ENCODE measurements around the gene INTS1.

INTS1 gene

GRCh38 chr7:1542329-1542728 lies 38.1 kb upstream of the INTS1 start:
- TF ChIP-seq FOXM1 (IDR thresholded peaks at IDR 0.05; ENCODE audit: borderline replicate concordance, low read depth), result no peak
- TF ChIP-seq REST (IDR thresholded peaks at IDR 0.05; ENCODE audit: low read depth), result no peak
- TF ChIP-seq USF1 (IDR thresholded peaks at IDR 0.05), result no peak
- no peak for TF ChIP-seq TEAD4 (IDR thresholded peaks at IDR 0.05)
- no peak for TF ChIP-seq EP300 (IDR thresholded peaks at IDR 0.05; ENCODE audit: borderline replicate concordance)
- no peak for TF ChIP-seq TCF12 (IDR thresholded peaks at IDR 0.05; ENCODE audit: low read depth)
- no peak for TF ChIP-seq YY1 (IDR thresholded peaks at IDR 0.05; ENCODE audit: low read depth)
- TF ChIP-seq MAX (IDR thresholded peaks at IDR 0.05), result no peak
- TF ChIP-seq NFIC (IDR thresholded peaks at IDR 0.05), result no peak
- TF ChIP-seq RAD21 (IDR thresholded peaks at IDR 0.05; ENCODE audit: low read depth), result no peak
- TF ChIP-seq CEBPB (IDR thresholded peaks at IDR 0.05), result no peak
- TF ChIP-seq EGR1 (IDR thresholded peaks at IDR 0.05), result no peak
- TF ChIP-seq ZBTB7A (IDR thresholded peaks at IDR 0.05; ENCODE audit: low read depth), result no peak
- TF ChIP-seq CREB1 (IDR thresholded peaks at IDR 0.05; ENCODE audit: low read depth), result no peak
- TF ChIP-seq TAF1 (IDR thresholded peaks at IDR 0.05; ENCODE audit: low read depth), result no peak

- TF ChIP-seq TEAD4 (IDR thresholded peaks at IDR 0.05) (no peak), MAX (IDR thresholded peaks at IDR 0.05) (no peak), ZBTB7A (IDR thresholded peaks at IDR 0.05; ENCODE audit: low read depth) (no peak), EP300 (IDR thresholded peaks at IDR 0.05; ENCODE audit: borderline replicate concordance) (no peak), TAF1 (IDR thresholded peaks at IDR 0.05; ENCODE audit: low read depth) (no peak), NFIC (IDR thresholded peaks at IDR 0.05) (no peak), TCF12 (IDR thresholded peaks at IDR 0.05; ENCODE audit: low read depth) (no peak), CEBPB (IDR thresholded peaks at IDR 0.05) (no peak), USF1 (IDR thresholded peaks at IDR 0.05) (no peak), CREB1 (IDR thresholded peaks at IDR 0.05; ENCODE audit: low read depth) (no peak), FOXM1 (IDR thresholded peaks at IDR 0.05; ENCODE audit: borderline replicate concordance, low read depth) (no peak), EGR1 (IDR thresholded peaks at IDR 0.05) (no peak), RAD21 (IDR thresholded peaks at IDR 0.05; ENCODE audit: low read depth) (no peak), REST (IDR thresholded peaks at IDR 0.05; ENCODE audit: low read depth) (no peak), YY1 (IDR thresholded peaks at IDR 0.05; ENCODE audit: low read depth) (no peak)
Measured at GRCh38 chr7:1541431-1542162, 37.4 kb upstream of the INTS1 start.

GRCh38 chr7:1540776-1541271 lies 36.6 kb upstream of the INTS1 start:
- TF ChIP-seq TAF1 (IDR thresholded peaks at IDR 0.05; ENCODE audit: low read depth) (no peak), ZBTB7A (IDR thresholded peaks at IDR 0.05; ENCODE audit: low read depth) (no peak), REST (IDR thresholded peaks at IDR 0.05; ENCODE audit: low read depth) (no peak), USF1 (IDR thresholded peaks at IDR 0.05) (no peak), MAX (IDR thresholded peaks at IDR 0.05) (no peak), CEBPB (IDR thresholded peaks at IDR 0.05) (no peak), YY1 (IDR thresholded peaks at IDR 0.05; ENCODE audit: low read depth) (no peak), TCF12 (IDR thresholded peaks at IDR 0.05; ENCODE audit: low read depth) (no peak)
